Activated T-cell treated with anti-CD3 and anti-CD28 coated beads for 4 hours (primary cell): ENCODE measurements around the gene CDK12.
"Not testable (repeated sequence)": the region's sequence is repeated elsewhere in the genome, so short reads cannot be mapped to it uniquely, and the experiment has no call there.

Source experiments
- DNase-seq: peaks from one replicate; pipeline ENCODE4 v3.0.0-alpha.2; 2020

Gene CDK12

GRCh38 chr17:39508987-39509386 lies 47.7 kb downstream of the CDK12 start:
- no peak for DNase-seq

- DNase-seq = no peak
Observed at GRCh38 chr17:39513309-39513708, 52.0 kb downstream of the CDK12 start.

DNA sequence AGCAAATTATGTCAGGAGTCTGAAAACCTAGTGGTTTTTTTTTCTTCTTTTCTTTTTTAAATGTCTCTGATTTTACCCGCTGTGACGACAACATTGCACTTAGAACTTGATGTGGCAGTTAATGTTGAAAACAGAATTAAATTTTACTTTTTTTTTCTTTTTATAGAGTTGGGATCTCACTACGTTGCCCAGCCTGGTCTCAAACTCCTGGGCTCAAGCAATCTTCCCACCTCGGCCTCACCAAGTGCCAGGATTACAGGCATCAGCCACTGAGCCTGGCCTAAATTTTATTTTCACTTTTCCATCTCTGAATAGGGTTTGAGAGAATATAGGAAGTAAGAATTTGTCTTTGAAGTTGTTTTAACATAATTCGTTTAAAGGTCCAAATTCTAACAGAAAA lies 52.6 kb downstream of the CDK12 start:
- DNase-seq = no peak

DNA sequence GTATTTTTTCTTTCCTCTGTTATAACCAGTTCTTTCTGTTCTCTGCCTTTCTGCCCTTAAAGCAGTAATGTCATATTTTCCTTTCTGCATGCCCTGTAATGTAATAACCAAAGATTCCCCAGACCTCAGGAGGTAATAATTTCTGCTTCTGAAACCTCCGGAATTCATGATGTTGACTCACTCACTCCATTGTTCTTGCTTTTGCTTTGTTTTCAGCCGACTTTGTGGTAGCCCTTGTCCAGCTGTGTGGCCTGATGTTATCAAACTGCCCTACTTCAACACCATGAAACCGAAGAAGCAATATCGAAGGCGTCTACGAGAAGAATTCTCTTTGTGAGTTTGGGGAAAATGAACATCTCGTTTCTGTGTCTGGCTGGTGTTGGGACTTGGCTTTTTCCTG lies 55.9 kb downstream of the CDK12 start:
- DNase-seq = no peak

DNA sequence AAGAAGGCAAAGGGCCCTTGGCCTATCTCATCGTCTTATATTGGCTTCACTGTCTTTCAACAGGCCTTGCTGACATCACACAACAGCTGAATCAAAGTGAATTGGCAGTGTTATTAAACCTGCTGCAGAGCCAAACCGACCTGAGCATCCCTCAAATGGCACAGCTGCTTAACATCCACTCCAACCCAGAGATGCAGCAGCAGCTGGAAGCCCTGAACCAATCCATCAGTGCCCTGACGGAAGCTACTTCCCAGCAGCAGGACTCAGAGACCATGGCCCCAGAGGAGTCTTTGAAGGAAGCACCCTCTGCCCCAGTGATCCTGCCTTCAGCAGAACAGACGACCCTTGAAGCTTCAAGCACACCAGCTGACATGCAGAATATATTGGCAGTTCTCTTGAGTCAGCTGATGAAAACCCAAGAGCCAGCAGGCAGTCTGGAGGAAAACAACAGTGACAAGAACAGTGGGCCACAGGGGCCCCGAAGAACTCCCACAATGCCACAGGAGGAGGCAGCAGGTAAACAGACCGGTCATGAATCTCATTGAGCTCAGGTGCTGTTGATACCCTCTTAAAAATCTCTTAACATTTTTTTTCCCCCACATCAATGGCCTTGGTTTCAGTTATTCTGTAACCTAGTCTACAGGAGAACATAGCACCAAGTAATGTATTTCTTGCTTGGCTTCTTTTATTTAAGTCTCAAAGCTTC lies 64.7 kb downstream of the CDK12 start:
- DNase-seq = no peak

DNA sequence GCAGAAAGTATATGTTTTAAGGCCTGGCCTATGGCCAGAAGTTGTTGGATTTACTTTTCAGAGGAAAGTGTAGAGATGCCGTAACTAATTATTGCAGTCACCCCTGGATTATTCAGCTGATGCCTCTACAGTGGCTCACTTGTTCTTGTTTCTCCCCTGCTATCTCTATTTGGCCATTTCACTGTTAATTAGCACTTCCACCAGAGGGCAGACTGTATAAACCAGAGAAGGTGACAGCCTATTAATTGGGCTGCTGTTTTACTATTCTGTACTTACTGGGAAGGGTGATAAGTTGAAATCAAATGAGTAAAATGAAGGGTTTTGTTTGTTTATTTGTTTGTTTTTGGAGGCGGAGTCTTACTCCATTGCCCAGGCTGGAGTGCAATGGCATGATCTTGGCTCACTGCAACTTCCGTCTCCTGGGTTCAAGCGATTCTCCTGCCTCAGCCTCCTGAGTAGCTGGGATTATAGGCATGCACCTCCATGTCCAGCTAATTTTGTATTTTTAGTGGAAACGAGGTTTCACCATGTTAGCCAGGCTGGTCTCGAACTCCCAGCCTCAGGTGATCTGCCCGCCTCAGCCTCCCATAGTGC lies 66.0 kb downstream of the CDK12 start:
- no peak for DNase-seq

DNA sequence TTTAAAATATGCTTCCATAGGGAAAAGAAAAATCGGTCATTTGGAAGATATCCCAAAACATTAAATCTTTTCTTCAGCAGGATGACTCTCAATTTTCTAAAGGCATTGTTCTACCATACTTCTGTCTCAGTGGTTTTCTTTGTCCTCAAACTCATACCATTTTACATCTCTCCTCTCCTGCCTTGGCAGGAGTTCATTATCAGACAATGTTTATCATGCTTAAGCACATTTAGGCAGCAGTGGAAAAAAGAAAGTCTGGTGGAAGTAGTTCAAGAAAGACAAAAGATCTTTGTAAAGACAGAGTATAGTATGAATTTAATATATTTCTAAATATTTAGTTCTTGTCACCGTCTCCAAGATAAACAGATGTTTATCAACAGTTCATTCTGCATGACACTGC lies 68.2 kb downstream of the CDK12 start:
- no peak for DNase-seq

- no peak for DNase-seq
Observed at GRCh38 chr17:39530513-39530912, 69.2 kb downstream of the CDK12 start.

- DNase-seq = no peak
Observed at GRCh38 chr17:39531252-39531651, 70.0 kb downstream of the CDK12 start.

DNA sequence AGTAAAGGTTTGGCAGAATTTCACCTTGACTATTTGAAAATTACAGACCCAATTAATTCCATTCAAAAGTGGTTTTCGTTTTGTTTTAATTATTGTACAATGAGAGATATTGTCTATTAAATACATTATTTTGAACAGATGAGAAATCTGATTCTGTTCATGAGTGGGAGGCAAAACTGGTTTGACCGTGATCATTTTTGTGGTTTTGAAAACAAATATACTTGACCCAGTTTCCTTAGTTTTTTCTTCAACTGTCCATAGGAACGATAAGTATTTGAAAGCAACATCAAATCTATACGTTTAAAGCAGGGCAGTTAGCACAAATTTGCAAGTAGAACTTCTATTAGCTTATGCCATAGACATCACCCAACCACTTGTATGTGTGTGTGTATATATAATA lies 72.6 kb downstream of the CDK12 start:
- DNase-seq = no peak

GRCh38 chr17:39534768-39535405 lies 73.6 kb downstream of the CDK12 start:
- DNase-seq = no peak

DNA sequence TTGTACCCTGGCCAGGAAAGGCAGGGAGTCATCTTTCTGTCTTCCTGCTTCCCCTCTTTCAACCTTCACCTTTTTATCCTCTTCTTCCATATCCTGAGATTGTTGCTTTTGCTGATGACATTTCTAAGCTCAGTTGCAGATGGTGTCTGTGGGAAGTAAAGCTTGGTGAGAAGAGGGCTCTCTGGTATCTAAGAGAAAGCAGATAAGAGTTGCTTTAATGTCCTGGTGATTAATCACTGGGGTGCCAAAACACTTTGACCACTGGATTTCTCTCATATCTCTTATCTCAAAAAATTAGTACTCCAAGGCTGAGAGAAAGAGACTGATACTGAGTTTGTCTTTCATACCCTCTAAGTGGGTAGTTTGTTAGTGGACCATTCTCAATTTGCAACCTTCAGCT lies 75.2 kb downstream of the CDK12 start:
- DNase-seq = no peak

DNA sequence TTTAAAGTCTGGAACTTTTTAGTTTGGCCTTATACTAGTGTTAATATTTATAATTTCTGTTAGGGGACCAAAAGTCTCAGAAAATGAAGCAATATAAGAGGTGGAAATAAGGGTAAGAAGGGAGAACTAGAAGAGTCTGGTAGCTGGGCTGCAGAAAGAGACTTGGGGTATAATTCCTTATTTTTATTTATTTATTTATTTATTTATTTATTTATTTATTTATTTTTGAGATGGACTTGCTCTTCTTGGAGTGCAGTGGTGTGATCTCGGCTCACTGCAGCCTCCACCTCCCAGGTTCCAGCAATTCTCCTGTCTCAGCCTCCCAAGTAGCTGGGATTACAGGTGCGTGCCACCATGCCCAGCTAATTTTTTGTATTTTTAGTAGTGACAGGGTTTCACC lies 76.1 kb downstream of the CDK12 start:
- not testable (repeated sequence) for DNase-seq

GRCh38 chr17:39538866-39539265 lies 77.6 kb downstream of the CDK12 start:
- no peak for DNase-seq

DNA sequence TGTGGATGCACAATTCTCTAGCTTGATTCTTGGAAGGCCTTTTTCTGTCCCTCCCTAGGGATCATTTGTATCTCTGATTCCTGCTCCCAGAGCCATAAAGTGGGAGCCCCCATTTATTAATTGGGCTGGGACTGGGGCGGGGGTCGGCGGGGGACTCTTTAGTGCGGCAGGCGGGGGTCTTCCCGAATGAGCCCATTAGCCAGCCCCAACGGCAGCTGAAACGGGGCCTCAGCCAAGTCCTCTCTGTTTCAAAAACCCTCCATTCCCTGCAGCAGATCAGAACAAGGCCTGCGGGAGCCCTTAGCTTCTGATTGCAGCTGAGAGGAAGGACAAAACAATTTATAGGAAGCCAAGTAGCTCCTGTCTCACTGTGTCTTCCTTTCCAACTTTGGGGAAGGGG lies 79.3 kb downstream of the CDK12 start:
- DNase-seq = no peak

- no peak for DNase-seq
Observed at GRCh38 chr17:39541652-39542051, 80.4 kb downstream of the CDK12 start.

DNA sequence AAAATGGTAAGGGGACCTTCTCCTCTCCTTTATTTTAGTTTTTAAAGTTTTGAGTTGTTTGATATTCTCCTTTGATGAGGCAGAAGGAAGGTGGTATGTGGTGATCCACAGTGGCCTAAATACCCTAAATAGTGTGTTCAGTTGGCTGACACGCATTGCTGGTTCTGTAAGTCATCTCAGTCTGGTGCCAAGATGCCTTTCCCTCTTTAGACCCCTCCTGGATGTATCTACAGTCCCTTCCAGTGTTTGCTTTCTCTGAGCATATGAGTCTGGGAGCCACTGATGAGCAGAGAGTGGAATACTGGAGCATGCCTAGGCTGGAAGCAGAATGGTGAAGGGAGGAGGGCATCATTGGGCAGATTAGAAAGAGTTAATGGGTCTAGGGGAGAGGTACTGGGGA lies 81.9 kb downstream of the CDK12 start:
- DNase-seq = no peak

GRCh38 chr17:39543664-39544063 lies 82.4 kb downstream of the CDK12 start:
- DNase-seq = no peak

GRCh38 chr17:39544361-39544760 lies 83.1 kb downstream of the CDK12 start:
- DNase-seq = not testable (repeated sequence)

DNA sequence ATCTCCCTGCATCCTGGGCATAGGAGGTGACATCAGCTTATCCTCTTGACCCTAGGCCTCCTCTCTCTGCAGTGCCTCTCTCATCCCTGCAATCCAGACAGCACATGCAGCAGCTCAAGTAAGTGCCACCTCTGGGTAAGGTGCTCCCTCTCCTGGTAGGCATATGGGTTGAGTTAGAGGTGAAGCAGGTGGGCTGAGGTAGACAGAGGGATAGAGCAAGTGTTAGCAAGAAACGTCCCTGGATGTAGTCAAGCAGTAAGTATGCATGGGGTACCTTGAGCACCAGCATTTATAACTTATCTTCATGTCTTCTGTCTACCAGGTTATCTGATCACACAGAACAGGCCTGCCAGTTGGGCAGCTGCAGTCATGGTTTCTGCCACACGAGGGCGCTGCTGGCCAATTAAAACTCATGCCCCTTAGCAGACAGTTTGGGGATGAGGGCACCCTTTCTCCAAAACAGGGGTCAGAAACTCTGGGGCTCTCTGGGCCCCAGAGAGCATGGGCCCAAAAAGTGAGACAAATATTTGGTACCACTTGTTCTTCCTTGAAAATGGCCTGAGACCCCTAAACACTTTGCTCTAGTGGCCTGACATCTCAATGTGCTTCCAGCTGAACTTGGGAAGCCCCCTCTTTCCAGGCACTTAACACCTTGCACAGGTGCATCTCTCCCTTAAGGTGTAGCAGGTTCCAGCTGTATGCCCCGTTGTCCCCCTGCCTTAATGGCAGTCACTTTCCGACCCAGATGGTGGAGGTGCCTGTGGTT lies 86.6 kb downstream of the CDK12 start:
- DNase-seq = peak; percentile 74

GRCh38 chr17:39548494-39549225 lies 87.4 kb downstream of the CDK12 start:
- DNase-seq = no peak

DNA sequence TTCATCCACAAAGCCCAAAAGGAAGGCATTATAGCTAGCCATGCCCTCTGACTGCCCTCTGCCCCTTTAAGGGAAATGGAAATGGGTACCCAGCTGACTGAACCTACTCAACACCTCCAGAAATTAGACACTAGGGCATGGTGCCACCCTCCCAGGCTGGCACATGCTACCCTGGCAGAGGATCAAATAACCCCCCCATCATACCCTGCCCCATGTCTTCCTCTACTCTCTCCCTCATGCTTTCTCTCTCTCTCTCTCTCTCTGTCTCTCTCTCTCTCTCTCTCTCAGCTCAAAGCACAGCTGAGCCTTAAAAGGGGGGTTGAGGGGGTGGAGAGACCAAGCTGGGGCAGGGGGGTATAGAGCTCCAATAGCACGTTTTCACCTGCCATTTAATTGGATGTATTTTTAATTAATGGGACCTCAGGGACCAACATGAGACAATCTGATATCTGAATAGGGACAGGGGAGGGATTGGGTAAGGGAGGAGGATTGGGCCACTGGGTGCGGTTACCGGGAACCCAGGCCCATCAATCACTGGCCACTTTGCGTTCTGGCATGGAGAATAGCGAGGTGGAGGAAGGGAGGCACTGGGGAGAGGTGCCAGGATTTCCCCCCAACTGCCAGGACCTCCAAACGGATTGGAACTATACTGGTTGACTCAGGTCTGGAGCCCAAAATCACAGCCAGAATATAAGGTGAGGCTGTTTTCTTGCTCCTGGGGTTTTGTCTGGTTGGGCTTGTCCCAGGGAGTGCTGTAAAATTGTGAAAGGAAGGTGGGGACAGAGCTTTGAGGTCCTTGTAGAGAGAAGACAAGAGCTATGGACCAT lies 88.7 kb downstream of the CDK12 start:
- no peak for DNase-seq
